GM23248 (cell line): ENCODE measurements around the gene C1QTNF3.

Experiments used
- EZH2 ChIP-seq: fragments of 200-600 bp; sonication (generic); IDR thresholded peaks from 2 replicates; pipeline ENCODE4 v1.6.1; 2018; ENCODE audit warnings: antibody characterized with exemption, mild to moderate bottlenecking; ENCODE audit not compliant: insufficient read depth, poor library complexity, severe bottlenecking
- EZH2phosphoT487 ChIP-seq: fragments of 200-600 bp; sonication (generic); IDR thresholded peaks from 2 replicates; pipeline ENCODE4 v1.6.1; 2018; ENCODE audit warnings: antibody characterized with exemption, moderate library complexity, mild to moderate bottlenecking, low read depth; ENCODE audit not compliant: insufficient read depth

DNA sequence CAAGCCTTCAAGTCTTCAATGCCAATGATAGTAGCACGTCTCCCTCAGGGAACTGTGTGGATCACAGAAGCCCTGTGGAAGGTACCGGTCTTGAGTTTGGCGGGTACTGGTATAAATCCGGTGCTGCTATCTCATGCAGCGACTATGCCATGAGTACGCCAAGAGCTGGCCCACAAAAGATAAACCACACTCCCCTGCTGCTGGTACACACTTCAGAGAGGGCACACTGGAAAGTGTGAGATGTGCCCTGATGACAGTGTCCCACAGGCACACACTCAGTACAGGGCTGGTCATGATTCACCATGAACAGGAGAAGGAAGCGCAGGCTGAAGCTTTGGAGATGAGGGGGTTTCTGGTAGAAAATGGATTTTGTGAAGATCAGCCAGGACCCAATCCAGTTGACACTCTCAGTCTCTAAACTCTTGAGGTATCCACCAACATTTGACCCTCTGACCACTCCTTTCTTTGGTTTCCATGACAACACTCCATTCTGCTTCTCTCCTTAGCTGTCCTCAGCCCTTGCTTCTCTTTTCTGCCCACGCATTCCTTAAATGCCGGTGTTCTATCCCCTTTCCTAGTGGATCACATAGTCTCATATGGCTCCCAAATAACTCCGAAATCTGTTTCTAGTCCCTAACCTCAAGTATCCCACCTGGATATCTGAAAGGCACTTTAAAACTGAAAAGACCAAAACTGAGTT, 40.2 kb downstream of the C1QTNF3 start:
- TF ChIP-seq EZH2phosphoT487 (no peak), EZH2 (no peak)
